Mammary epithelial cell (primary cell): Measurements from ENCODE around the gene KIRREL3.

Experiments used
- EZH2 ChIP-seq: IDR thresholded peaks from 2 replicates; pipeline ENCODE4 v1.6.1; 2012; ENCODE audit warnings: low read length, inconsistent platforms, borderline replicate concordance
- TF ChIP-seq, protein P1 (sequence below), 2 donors: IDR thresholded peaks in 1 of 2; conservative IDR thresholded peaks in 1 of 2; 2 replicates each; pipeline ENCODE4 v1.5.1; 2011 to 2012; ENCODE audit warnings: inconsistent platforms in 2 of 2, low read length in 2 of 2, mild to moderate bottlenecking in 2 of 2, control low read depth in 1 of 2, low read depth in 1 of 2; ENCODE audit not compliant: insufficient read depth in 1 of 2; ENCODE audit errors: extremely low read depth in 1 of 2

DNA sequence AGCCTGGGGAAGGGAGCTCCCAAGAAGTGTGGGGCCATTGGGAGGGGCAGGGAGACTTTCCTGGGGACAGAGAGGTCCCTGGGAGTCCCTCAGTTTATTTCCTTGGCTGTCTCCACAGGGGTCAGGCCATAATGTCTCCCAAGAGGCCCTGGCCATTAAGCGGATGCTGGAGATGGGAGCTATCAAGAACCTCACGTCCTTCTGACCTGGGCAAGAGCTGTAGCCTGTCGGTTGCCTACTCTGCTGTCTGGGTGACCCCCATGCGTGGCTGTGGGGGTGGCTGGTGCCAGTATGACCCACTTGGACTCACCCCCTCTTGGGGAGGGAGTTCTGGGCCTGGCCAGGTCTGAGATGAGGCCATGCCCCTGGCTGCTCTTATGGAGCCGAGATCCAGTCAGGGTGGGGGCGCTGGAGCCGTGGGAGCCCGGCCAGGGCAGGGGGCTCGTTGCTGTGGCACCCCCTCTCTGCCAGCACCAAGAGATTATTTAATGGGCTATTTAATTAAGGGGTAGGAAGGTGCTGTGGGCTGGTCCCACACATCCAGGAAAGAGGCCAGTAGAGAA, 586.6 kb downstream of the KIRREL3 start:
- TF ChIP-seq, protein P1, sequence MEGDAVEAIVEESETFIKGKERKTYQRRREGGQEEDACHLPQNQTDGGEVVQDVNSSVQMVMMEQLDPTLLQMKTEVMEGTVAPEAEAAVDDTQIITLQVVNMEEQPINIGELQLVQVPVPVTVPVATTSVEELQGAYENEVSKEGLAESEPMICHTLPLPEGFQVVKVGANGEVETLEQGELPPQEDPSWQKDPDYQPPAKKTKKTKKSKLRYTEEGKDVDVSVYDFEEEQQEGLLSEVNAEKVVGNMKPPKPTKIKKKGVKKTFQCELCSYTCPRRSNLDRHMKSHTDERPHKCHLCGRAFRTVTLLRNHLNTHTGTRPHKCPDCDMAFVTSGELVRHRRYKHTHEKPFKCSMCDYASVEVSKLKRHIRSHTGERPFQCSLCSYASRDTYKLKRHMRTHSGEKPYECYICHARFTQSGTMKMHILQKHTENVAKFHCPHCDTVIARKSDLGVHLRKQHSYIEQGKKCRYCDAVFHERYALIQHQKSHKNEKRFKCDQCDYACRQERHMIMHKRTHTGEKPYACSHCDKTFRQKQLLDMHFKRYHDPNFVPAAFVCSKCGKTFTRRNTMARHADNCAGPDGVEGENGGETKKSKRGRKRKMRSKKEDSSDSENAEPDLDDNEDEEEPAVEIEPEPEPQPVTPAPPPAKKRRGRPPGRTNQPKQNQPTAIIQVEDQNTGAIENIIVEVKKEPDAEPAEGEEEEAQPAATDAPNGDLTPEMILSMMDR (conservative IDR thresholded peaks at IDR 0.05 in 1 of 2, IDR thresholded peaks at IDR 0.05 in 1 of 2; ENCODE audit: extremely low read depth in 1 of 2, insufficient read depth in 1 of 2, low read depth in 1 of 2, low read length in 2 of 2), result no peak
- no peak for TF ChIP-seq EZH2
